Measurements from ENCODE around the gene EPG5.
"Not testable (repeated sequence)": the region's sequence is repeated elsewhere in the genome, so short reads cannot be mapped to it uniquely, and the experiment has no call there.

Gene EPG5

GRCh38 chr18:45828917-45829811 lies 138.0 kb downstream of the EPG5 start:
- no peak for DNase-seq (ENCODE audit: low read depth)
- no peak for TF ChIP-seq CTCF (IDR thresholded peaks at IDR 0.05; ENCODE audit: low read depth, low read length, missing control alignments)
- no peak overlapping the region for H3K4me3 ChIP-seq (ENCODE audit: low read depth, low read length)

- not testable (repeated sequence) for DNase-seq (ENCODE audit: low read depth)
These were observed 140.4 kb downstream of the EPG5 start for GRCh38 chr18:45826716-45827115.

GRCh38 chr18:45826084-45826483 lies 141.0 kb downstream of the EPG5 start:
- DNase-seq (ENCODE audit: low read depth) = no peak
- TF ChIP-seq CTCF (IDR thresholded peaks at IDR 0.05; ENCODE audit: low read depth, low read length, missing control alignments) = no peak
- no peak overlapping the region for H3K4me3 ChIP-seq (ENCODE audit: low read depth, low read length)

More at GRCh38 chr18:45826716-45827115, 140.4 kb downstream of the EPG5 start:
- H3K4me3 ChIP-seq (ENCODE audit: low read depth, low read length) = not testable (repeated sequence)

GRCh38 chr18:45825258-45826044 lies 141.7 kb downstream of the EPG5 start, which contains the start of gene SIGLEC15:
SIGLEC15 (plus strand) TSS chr18:45825675; CDS start chr18:45825729, 54 bp downstream.
- TF ChIP-seq CTCF (IDR thresholded peaks at IDR 0.05; ENCODE audit: low read depth, low read length, missing control alignments) = no peak
- no peak for DNase-seq (ENCODE audit: low read depth)
- no peak within 1 kb of the TSS for H3K4me3 ChIP-seq (ENCODE audit: low read depth, low read length)

GRCh38 chr18:45821711-45822110 lies 145.4 kb downstream of the EPG5 start:
- TF ChIP-seq CTCF (IDR thresholded peaks at IDR 0.05; ENCODE audit: low read depth, low read length, missing control alignments) = no peak
- DNase-seq (ENCODE audit: low read depth) = no peak

GRCh38 chr18:45821026-45821425 lies 146.1 kb downstream of the EPG5 start:
- DNase-seq (ENCODE audit: low read depth) = no peak
- no peak for TF ChIP-seq CTCF (IDR thresholded peaks at IDR 0.05; ENCODE audit: low read depth, low read length, missing control alignments)
- H3K4me3 ChIP-seq (ENCODE audit: low read depth, low read length) = no peak overlapping the region

More at GRCh38 chr18:45821711-45822110, 145.4 kb downstream of the EPG5 start:
- H3K4me3 ChIP-seq (ENCODE audit: low read depth, low read length) = no peak overlapping the region

- DNase-seq (ENCODE audit: low read depth) = no peak
- TF ChIP-seq CTCF (IDR thresholded peaks at IDR 0.05; ENCODE audit: low read depth, low read length, missing control alignments) = no peak
- H3K4me3 ChIP-seq (ENCODE audit: low read depth, low read length) = no peak overlapping the region
These were observed 146.9 kb downstream of the EPG5 start for GRCh38 chr18:45820106-45820745.

GRCh38 chr18:45818765-45819164 lies 148.4 kb downstream of the EPG5 start:
- not testable (repeated sequence) for H3K4me3 ChIP-seq (ENCODE audit: low read depth, low read length); DNase-seq (ENCODE audit: low read depth)

Data from GM12864 (cell line).